Neuronal stem cell (in vitro differentiated cells): ENCODE results near the gene ABCB8.

Experiments used
- DNase-seq: peaks from one replicate; pipeline ENCODE4 v3.0.0-alpha.2; 2013; ENCODE audit warnings: low spot score
- H2AFZ ChIP-seq: one replicate; pipeline ENCODE4 v1.6.1; 2013; ENCODE audit warnings: mild to moderate bottlenecking, low read length, inconsistent platforms
- H2AK5ac ChIP-seq: 2 replicates; pipeline ENCODE4 v1.6.1; 2013; ENCODE audit warnings: low read depth, mild to moderate bottlenecking, inconsistent platforms, low read length, moderate library complexity, mixed read lengths
- H2BK120ac ChIP-seq: 2 replicates; pipeline ENCODE4 v1.6.1; 2013; ENCODE audit warnings: low read depth, mild to moderate bottlenecking, inconsistent platforms, low read length, moderate library complexity, mixed read lengths
- H2BK12ac ChIP-seq: one replicate; pipeline ENCODE4 v1.6.1; 2013; ENCODE audit warnings: low read length, inconsistent platforms
- H2BK15ac ChIP-seq: 2 replicates; pipeline ENCODE4 v1.6.1; 2013; ENCODE audit warnings: mild to moderate bottlenecking, low read length, inconsistent platforms, mixed read lengths
- H2BK5ac ChIP-seq: one replicate; pipeline ENCODE4 v1.6.1; 2013; ENCODE audit warnings: inconsistent platforms, mild to moderate bottlenecking, low read length, moderate library complexity
- H3K14ac ChIP-seq: one replicate; pipeline ENCODE4 v1.6.1; 2013; ENCODE audit warnings: low read length, inconsistent platforms
- H3K18ac ChIP-seq: 2 replicates; pipeline ENCODE4 v1.6.1; 2013; ENCODE audit warnings: low read length, inconsistent platforms
- H3K23ac ChIP-seq: 2 replicates; pipeline ENCODE4 v1.6.1; 2013; ENCODE audit warnings: low read depth, mild to moderate bottlenecking, mixed read lengths, low read length, inconsistent platforms; ENCODE audit not compliant: poor library complexity
- H3K27ac ChIP-seq: replicated peaks from 3 replicates; pipeline ENCODE4 v1.5.1; 2013; ENCODE audit warnings: low read length, inconsistent platforms
- H3K27me3 ChIP-seq, 3 experiments: 2 replicates each; pipeline ENCODE4 v1.6.1; 2013; ENCODE audit warnings: low read length in 3 of 3, mild to moderate bottlenecking in 2 of 3, inconsistent platforms in 1 of 3, low read depth in 1 of 3, mixed read lengths in 1 of 3, moderate library complexity in 1 of 3; ENCODE audit not compliant: control insufficient read depth in 3 of 3, insufficient read depth in 3 of 3
- H3K36me3 ChIP-seq, 2 donors: replicated peaks in 1 of 2; 2 replicates each; pipeline ENCODE4 v1.6.1; 2013; ENCODE audit warnings: low read length in 2 of 2; ENCODE audit not compliant: control insufficient read depth in 2 of 2, insufficient read depth in 2 of 2
- H3K4ac ChIP-seq: 2 replicates; pipeline ENCODE4 v1.6.1; 2013; ENCODE audit warnings: inconsistent platforms, mild to moderate bottlenecking, low read length, moderate library complexity
- H3K4me1 ChIP-seq, 2 donors: 1 replicate in 1 of 2; 2 replicates in 1 of 2; pipeline ENCODE4 v1.6.1; 2013; ENCODE audit warnings: low read length in 2 of 2, low read depth in 1 of 2; ENCODE audit not compliant: control insufficient read depth in 2 of 2, insufficient read depth in 1 of 2
- H3K4me2 ChIP-seq: one replicate; pipeline ENCODE4 v1.6.1; 2013; ENCODE audit warnings: mild to moderate bottlenecking, low read length, inconsistent platforms; ENCODE audit not compliant: insufficient read depth, poor library complexity, severe bottlenecking
- H3K4me3 ChIP-seq, 2 donors: 2 replicates each; pipeline ENCODE4 v1.5.1; 2013; ENCODE audit warnings: low read length in 2 of 2, mild to moderate bottlenecking in 2 of 2, inconsistent platforms in 1 of 2, moderate library complexity in 1 of 2
- H3K79me1 ChIP-seq: one replicate; pipeline ENCODE4 v1.6.1; 2013; ENCODE audit warnings: low read depth, mild to moderate bottlenecking, inconsistent platforms, low read length, moderate library complexity
- H3K9ac ChIP-seq: one replicate; pipeline ENCODE4 v1.6.1; 2013; ENCODE audit warnings: mild to moderate bottlenecking, low read depth, low read length, inconsistent platforms; ENCODE audit not compliant: poor library complexity
- H3K9me3 ChIP-seq, 2 donors: replicated peaks in 1 of 2; 2 replicates each; pipeline versions ENCODE3 to v1.6.1; 2013; ENCODE audit warnings: low read length in 2 of 2, mild to moderate bottlenecking in 2 of 2, inconsistent platforms in 1 of 2, low read depth in 1 of 2, mixed read lengths in 1 of 2, moderate library complexity in 1 of 2; ENCODE audit not compliant: control insufficient read depth in 2 of 2, insufficient read depth in 1 of 2
- H4K8ac ChIP-seq: one replicate; pipeline ENCODE4 v1.6.1; 2013; ENCODE audit warnings: low read depth, mild to moderate bottlenecking, inconsistent platforms, low read length, moderate library complexity
- H4K91ac ChIP-seq: one replicate; pipeline ENCODE4 v1.6.1; 2013; ENCODE audit warnings: low read length, low read depth, mild to moderate bottlenecking, inconsistent platforms; ENCODE audit not compliant: poor library complexity
- WGBS, 2 donors: extraction: QIAGEN DNeasy Blood & Tissue Kit; methylation state at CpG; one replicate each; pipeline ENCODE4 v1.1.7; 2013; ENCODE audit warnings: missing lambda C conversion rate in 2 of 2, mixed read lengths in 1 of 2; ENCODE audit not compliant: insufficient read length in 2 of 2, insufficient replicate concordance in 1 of 2; ENCODE audit errors: extremely low coverage in 2 of 2; 5-methylcytosine and 5-hydroxymethylcytosine counted together

The ABCB8 gene

GRCh38 chr7:151045262-151045661, 17.0 kb downstream of the ABCB8 start:
- Histone ChIP-seq H4K91ac (no peak overlapping the region), H2BK5ac (no peak overlapping the region), H3K18ac (no peak overlapping the region), H2BK120ac (no peak overlapping the region), H3K4me3 (no peak overlapping the region), H3K23ac (no peak overlapping the region), H3K27me3 (peaks cover 0 to 11% (median 0%) of the 10 kb centered on the region in 3 experiments), H3K4me1 (peaks cover 0 to 2% of the 10 kb centered on the region in 2 donors), H3K36me3 (peaks cover 6 to 10% of the 10 kb centered on the region in 2 donors), H3K79me1 (no peaks in the 10 kb centered on the region), H3K4ac (no peak overlapping the region), H2BK15ac (no peak overlapping the region), H3K9ac (no peak overlapping the region), H3K14ac (no peak overlapping the region), H3K27ac (no peak overlapping the region), H4K8ac (no peak overlapping the region), H2BK12ac (no peak overlapping the region), H2AK5ac (no peak overlapping the region), H2AFZ (no peak overlapping the region), H3K4me2 (no peak overlapping the region), H3K9me3 (no peaks in the 10 kb centered on the region)
- no peak for DNase-seq
- no CpG with 5 or more reads among the region's 11 CpGs for WGBS, 2 donors

GRCh38 chr7:151045967-151046366, 17.7 kb downstream of the ABCB8 start:
- Histone ChIP-seq H2BK5ac (no peak overlapping the region), H2AFZ (no peak overlapping the region), H3K4ac (no peak overlapping the region), H3K23ac (no peak overlapping the region), H3K18ac (no peak overlapping the region), H2BK12ac (peak overlapping the region; percentile 22), H3K27ac (no peak overlapping the region), H3K4me3 (peak overlapping the region in 1 of 2 donors; percentile 33), H3K9ac (no peak overlapping the region), H3K14ac (no peak overlapping the region), H3K9me3 (no peaks in the 10 kb centered on the region), H2BK15ac (no peak overlapping the region), H3K79me1 (no peaks in the 10 kb centered on the region), H4K91ac (no peak overlapping the region), H2BK120ac (no peak overlapping the region), H2AK5ac (no peak overlapping the region), H4K8ac (no peak overlapping the region), H3K36me3 (peaks cover 6 to 10% of the 10 kb centered on the region in 2 donors), H3K27me3 (peaks cover 0 to 18% (median 5%) of the 10 kb centered on the region in 3 experiments), H3K4me1 (peaks cover 0 to 2% of the 10 kb centered on the region in 2 donors), H3K4me2 (no peak overlapping the region)
- no peak for DNase-seq
- no CpG with 5 or more reads among the region's 9 CpGs for WGBS, 2 donors

- Histone ChIP-seq H2AFZ (no peak overlapping the region), H3K4ac (no peak overlapping the region), H2BK5ac (no peak overlapping the region), H3K9ac (no peak overlapping the region), H2BK120ac (no peak overlapping the region), H3K4me3 (no peak overlapping the region), H3K9me3 (no peaks in the 10 kb centered on the region), H4K91ac (no peak overlapping the region), H2BK12ac (no peak overlapping the region), H3K18ac (no peak overlapping the region), H3K14ac (no peak overlapping the region), H3K27ac (no peak overlapping the region), H4K8ac (no peak overlapping the region), H3K79me1 (no peaks in the 10 kb centered on the region), H3K23ac (peak overlapping the region; percentile 21), H2BK15ac (no peak overlapping the region), H3K27me3 (peaks cover 0 to 23% (median 6%) of the 10 kb centered on the region in 3 experiments), H3K4me1 (peaks cover 0 to 2% of the 10 kb centered on the region in 2 donors), H3K36me3 (peaks cover 6 to 10% of the 10 kb centered on the region in 2 donors), H3K4me2 (no peak overlapping the region), H2AK5ac (no peak overlapping the region)
- no CpG with 5 or more reads among the region's 14 CpGs for WGBS, 2 donors
- DNase-seq, result no peak
These were observed 18.6 kb downstream of the ABCB8 start for GRCh38 chr7:151046603-151047573.
